ENCODE data around the gene EXOC6B.
"Not testable (repeated sequence)": the region's sequence is repeated elsewhere in the genome, so short reads cannot be mapped to it uniquely, and the experiment has no call there.

The EXOC6B gene

GRCh38 chr2:72539071-72539552 lies 286.7 kb downstream of the EXOC6B start:
- DNase-seq = no peak

- no peak for DNase-seq
Observed at GRCh38 chr2:72538486-72538885, 287.3 kb downstream of the EXOC6B start.

- DNase-seq = not testable (repeated sequence)
Observed at GRCh38 chr2:72535586-72535985, 290.2 kb downstream of the EXOC6B start.

GRCh38 chr2:72533765-72534164 lies 292.1 kb downstream of the EXOC6B start:
- no peak for DNase-seq

GRCh38 chr2:72527424-72527823 lies 298.4 kb downstream of the EXOC6B start:
- no peak for DNase-seq

GRCh38 chr2:72526623-72527022 lies 299.2 kb downstream of the EXOC6B start:
- no peak for DNase-seq

GRCh38 chr2:72524071-72524470 lies 301.8 kb downstream of the EXOC6B start:
- DNase-seq = no peak

GRCh38 chr2:72515696-72516095 lies 310.1 kb downstream of the EXOC6B start:
- no peak for DNase-seq

- DNase-seq = no peak
Observed at GRCh38 chr2:72513011-72513410, 312.8 kb downstream of the EXOC6B start.

- DNase-seq = no peak
Observed at GRCh38 chr2:72512376-72512775, 313.5 kb downstream of the EXOC6B start.

GRCh38 chr2:72511906-72512305 lies 313.9 kb downstream of the EXOC6B start:
- DNase-seq = no peak

GRCh38 chr2:72497763-72498162 lies 328.1 kb downstream of the EXOC6B start:
- DNase-seq = no peak

- no peak for DNase-seq
Observed at GRCh38 chr2:72496479-72496878, 329.4 kb downstream of the EXOC6B start.

- DNase-seq = no peak
Observed at GRCh38 chr2:72494392-72494791, 331.4 kb downstream of the EXOC6B start.

- DNase-seq = not testable (repeated sequence)
Observed at GRCh38 chr2:72484622-72485021, 341.2 kb downstream of the EXOC6B start.

GRCh38 chr2:72483346-72483745 lies 342.5 kb downstream of the EXOC6B start:
- no peak for DNase-seq

- no peak for DNase-seq
Observed at GRCh38 chr2:72475246-72475645, 350.6 kb downstream of the EXOC6B start.

GRCh38 chr2:72457801-72458516 lies 367.9 kb downstream of the EXOC6B start:
- DNase-seq = no peak

- no peak for DNase-seq
Observed at GRCh38 chr2:72454189-72454588, 371.6 kb downstream of the EXOC6B start.

GRCh38 chr2:72442270-72442669 lies 383.6 kb downstream of the EXOC6B start:
- no peak for DNase-seq

GRCh38 chr2:72439892-72440291 lies 385.9 kb downstream of the EXOC6B start:
- DNase-seq = no peak

GRCh38 chr2:72438364-72438763 lies 387.5 kb downstream of the EXOC6B start:
- no peak for DNase-seq

GRCh38 chr2:72431737-72432136 lies 394.1 kb downstream of the EXOC6B start:
- DNase-seq = no peak

- DNase-seq = no peak
Observed at GRCh38 chr2:72427022-72427861, 398.6 kb downstream of the EXOC6B start.
